Measurements from ENCODE around the gene COTL1. TPM values are rescaled to one million over a fixed set of nuclear protein-coding genes. Genes with fewer than 3 reads are reported as not detected.

Gene COTL1
- total RNA-seq, 2 experiments from 2014 or later: 125 to 232 TPM

GRCh38 chr16:84603140-84603816 is 14.6 kb downstream of the COTL1 start:
- BruUV-seq (replicated peaks): no TSS peak
- no peak overlapping the region for H3K4me3 ChIP-seq (ENCODE audit: low read depth, low read length, poor library complexity, severe bottlenecking)
- H3K36me3 ChIP-seq (ENCODE audit: insufficient read depth, low read length): peaks cover 50% of the 10 kb centered on the region
- ChIA-PET POLR2A (interaction anchor here (0.6 to 1.6 kb wide), 3 partner anchors 11 to 95 kb away, joined by 3 to 6 read pairs (median 4); no protein-coding TSS in a partner anchor), CTCF (ENCODE audit: unreplicated experiment) (interaction anchor here (1.1 kb wide), 1 partner anchor 326 kb away, joined by 4 read pairs; no protein-coding TSS in a partner anchor)
- peaks cover 88% of the 10 kb centered on the region for H3K79me2 ChIP-seq (ENCODE audit: insufficient read depth, low read depth, low read length)
- peaks cover 93% of the 10 kb centered on the region for H3K4me1 ChIP-seq (ENCODE audit: insufficient read depth, low read length, poor library complexity, severe bottlenecking)
- peak overlapping the region; percentile 18; the same call in 1 of the 2 replicates for H3K4me2 ChIP-seq (ENCODE audit: low read length)
- no peak overlapping the region for H2AFZ ChIP-seq (ENCODE audit: low read length)
- intact Hi-C loops (cut with micrococcal nuclease; ENCODE audit: unreplicated experiment): no loop called here
- H3K9me2 ChIP-seq (ENCODE audit: insufficient read depth, low read length): no peaks in the 10 kb centered on the region
- H3K9me3 ChIP-seq (ENCODE audit: low read length): no peaks in the 10 kb centered on the region; the same call in 1 of the 2 replicates
- no peak for DNase-seq (ENCODE audit: low spot score)
- peak overlapping the region; percentile 97 for H3K27ac ChIP-seq (ENCODE audit: low read depth, low read length, poor library complexity, severe bottlenecking)
- H4K20me1 ChIP-seq (ENCODE audit: insufficient read depth, low read length): peaks cover 13% of the 10 kb centered on the region; the same call in 1 of the 2 replicates
- TF ChIP-seq EZH2phosphoT487 (IDR thresholded peaks at IDR 0.05; ENCODE audit: borderline replicate concordance, low read depth, low read length): no peak
- TF ChIP-seq CTCF (conservative IDR thresholded peaks at IDR 0.05; ENCODE audit: low read length): no peak

DNA sequence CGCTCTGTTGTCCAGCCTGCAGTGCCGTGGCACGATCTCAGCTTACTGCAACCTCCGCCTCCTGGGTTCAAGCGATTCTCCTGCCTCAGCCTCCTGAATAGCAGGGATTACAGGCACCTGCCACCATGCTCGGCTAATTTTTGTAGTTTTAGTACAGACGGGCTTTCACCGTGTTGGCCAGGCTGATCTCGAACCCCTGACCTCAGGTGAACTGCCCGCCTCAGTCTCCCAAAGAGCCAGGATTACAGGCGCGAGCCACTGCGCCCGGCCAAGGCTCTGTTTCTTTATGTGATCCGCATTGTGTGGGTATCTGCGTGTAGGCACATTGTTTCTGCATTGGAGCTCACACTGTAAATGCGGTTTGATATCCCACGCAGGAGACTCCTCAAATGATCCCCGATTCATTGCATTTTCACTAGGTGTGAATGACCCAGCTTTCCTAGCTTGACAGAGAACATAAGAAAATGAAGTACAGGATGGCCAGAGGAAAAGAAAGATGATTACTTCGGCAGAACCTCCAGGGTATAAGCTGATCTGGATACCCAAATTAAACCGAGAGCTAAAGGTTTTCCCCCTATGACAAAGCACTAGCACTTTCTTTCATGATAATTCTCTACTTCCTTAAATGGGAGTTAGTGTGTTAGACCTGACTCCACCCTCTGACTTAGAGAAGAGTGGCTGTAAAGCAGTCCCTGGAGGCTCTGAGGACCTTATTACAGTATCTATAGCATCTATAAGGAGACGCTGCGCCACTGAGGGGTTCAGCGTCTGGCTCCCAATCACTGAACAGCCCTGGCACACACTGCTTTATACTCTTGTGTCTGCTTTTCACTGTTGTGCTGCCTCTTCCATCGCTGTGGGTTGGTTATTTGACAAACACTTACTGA is 17.3 kb downstream of the COTL1 start:
- Histone ChIP-seq H3K4me3 (ENCODE audit: low read depth, low read length, poor library complexity, severe bottlenecking) (peak overlapping the region; percentile 60), H4K20me1 (ENCODE audit: insufficient read depth, low read length) (peaks cover 3% of the 10 kb centered on the region; the same call in 1 of the 2 replicates), H3K27ac (ENCODE audit: low read depth, low read length, poor library complexity, severe bottlenecking) (peak overlapping the region; percentile 97), H3K9me2 (ENCODE audit: insufficient read depth, low read length) (no peaks in the 10 kb centered on the region), H3K36me3 (ENCODE audit: insufficient read depth, low read length) (peaks cover 46% of the 10 kb centered on the region), H3K79me2 (ENCODE audit: insufficient read depth, low read depth, low read length) (peaks cover 78% of the 10 kb centered on the region), H3K4me2 (ENCODE audit: low read length) (peak overlapping the region; percentile 98), H3K4me1 (ENCODE audit: insufficient read depth, low read length, poor library complexity, severe bottlenecking) (peaks cover 93% of the 10 kb centered on the region), H2AFZ (ENCODE audit: low read length) (no peak overlapping the region), H3K9me3 (ENCODE audit: low read length) (no peaks in the 10 kb centered on the region; the same call in 1 of the 2 replicates)
- BruUV-seq (replicated peaks): no TSS peak
- intact Hi-C loops (cut with micrococcal nuclease; ENCODE audit: unreplicated experiment): no loop called here
- DNase-seq (ENCODE audit: low spot score): peak; percentile 87
- TF ChIP-seq EZH2phosphoT487 (IDR thresholded peaks at IDR 0.05; ENCODE audit: borderline replicate concordance, low read depth, low read length) (no peak), CTCF (conservative IDR thresholded peaks at IDR 0.05; ENCODE audit: low read length) (no peak)
- POLR2A ChIA-PET: interaction anchor here (0.6 to 4.6 kb wide), 10 partner anchors 10 to 1624 kb away, joined by 3 to 50 read pairs (median 4); partner anchors contain the start of gene COTL1
- CTCF ChIA-PET (ENCODE audit: unreplicated experiment): interaction anchor here (0.6 to 1.7 kb wide), 3 partner anchors 37 to 89 kb away, joined by 3 to 6 read pairs (median 3); no protein-coding TSS in a partner anchor

Measured in OCI-LY7 (cell line).